HUES6 (cell line): ENCODE results near the gene ATXN10.

Experiments
- H3K27ac ChIP-seq: 2 replicates; pipeline ENCODE4 v1.7.0; 2013; ENCODE audit warnings: low read depth, mild to moderate bottlenecking, low read length, inconsistent platforms
- H3K27me3 ChIP-seq: 2 replicates; pipeline ENCODE4 v1.6.1; 2013; ENCODE audit warnings: low read length; ENCODE audit not compliant: control insufficient read depth, insufficient read depth
- H3K36me3 ChIP-seq: 2 replicates; pipeline ENCODE4 v1.6.1; 2013; ENCODE audit warnings: low read length; ENCODE audit not compliant: control insufficient read depth, insufficient read depth
- H3K4me1 ChIP-seq: 2 replicates; pipeline ENCODE4 v1.6.1; 2013; ENCODE audit warnings: low read length; ENCODE audit not compliant: control insufficient read depth, insufficient read depth
- H3K4me3 ChIP-seq: 2 replicates; pipeline ENCODE4 v1.5.1; 2013; ENCODE audit warnings: low read depth, low read length
- H3K9ac ChIP-seq: one replicate; pipeline ENCODE4 v1.6.1; 2013; ENCODE audit warnings: mild to moderate bottlenecking, low read length
- H3K9me3 ChIP-seq: 2 replicates; pipeline ENCODE4 v1.6.1; 2013; ENCODE audit warnings: low read depth, low read length; ENCODE audit not compliant: control insufficient read depth, insufficient read depth

Gene ATXN10

GRCh38 chr22:45742866-45743450 is 71.3 kb downstream of the ATXN10 start:
- peaks cover 67% of the 10 kb centered on the region for H3K36me3 ChIP-seq
- no peak overlapping the region for H3K27ac ChIP-seq
- H3K9ac ChIP-seq, result no peak overlapping the region
- no peaks in the 10 kb centered on the region for H3K9me3 ChIP-seq
- H3K27me3 ChIP-seq, result no peaks in the 10 kb centered on the region
- H3K4me1 ChIP-seq, result no peaks in the 10 kb centered on the region
- H3K4me3 ChIP-seq, result no peak overlapping the region

- Histone ChIP-seq H3K9me3 (no peaks in the 10 kb centered on the region), H3K36me3 (peaks cover 60% of the 10 kb centered on the region), H3K4me1 (no peaks in the 10 kb centered on the region), H3K4me3 (no peak overlapping the region), H3K27ac (no peak overlapping the region), H3K9ac (no peak overlapping the region), H3K27me3 (no peaks in the 10 kb centered on the region)
Observed at GRCh38 chr22:45743687-45744086, 72.1 kb downstream of the ATXN10 start.

DNA sequence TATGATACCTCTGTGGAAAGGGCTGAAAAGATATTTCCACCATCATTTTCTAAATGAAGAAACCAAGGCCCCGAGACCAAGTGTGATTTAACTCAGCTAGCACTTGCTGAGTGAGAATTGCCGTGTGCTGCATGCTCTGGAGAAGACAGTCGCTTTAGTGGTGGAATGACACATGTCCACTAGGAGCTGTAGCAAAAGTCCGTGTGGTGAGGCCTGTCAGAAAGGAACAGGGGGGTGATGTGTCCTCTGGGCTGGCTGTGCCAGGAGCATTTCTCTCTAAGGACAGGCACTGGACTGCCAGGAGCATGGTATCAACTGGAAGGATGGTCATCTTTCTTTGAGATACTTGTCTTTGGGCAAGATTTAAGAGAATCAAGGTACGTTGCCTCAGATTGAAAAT is 72.8 kb downstream of the ATXN10 start:
- Histone ChIP-seq H3K9ac (no peak overlapping the region), H3K4me3 (no peak overlapping the region), H3K27me3 (no peaks in the 10 kb centered on the region), H3K27ac (no peak overlapping the region), H3K36me3 (peaks cover 58% of the 10 kb centered on the region), H3K4me1 (no peaks in the 10 kb centered on the region), H3K9me3 (no peaks in the 10 kb centered on the region)

DNA sequence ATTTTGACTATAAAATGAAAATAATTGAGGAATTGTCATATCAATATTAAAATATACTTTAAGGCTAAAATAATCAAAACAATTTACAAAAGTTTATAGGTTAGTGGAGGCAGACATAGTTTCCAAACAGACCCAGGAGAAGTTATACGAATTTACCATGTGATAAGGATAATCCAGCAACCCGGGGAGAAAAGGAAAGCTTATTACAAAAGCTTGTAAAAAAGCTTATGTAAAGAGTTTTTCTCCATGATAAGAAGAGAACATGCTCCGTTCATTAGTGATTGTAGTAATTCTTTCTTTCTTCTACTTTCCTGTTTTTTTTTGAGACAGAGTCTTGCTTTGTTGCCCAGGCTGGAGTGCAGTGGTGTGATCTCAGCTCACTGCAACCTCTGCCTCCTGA is 79.0 kb downstream of the ATXN10 start:
- no peaks in the 10 kb centered on the region for H3K4me1 ChIP-seq
- H3K27me3 ChIP-seq, result no peaks in the 10 kb centered on the region
- H3K9ac ChIP-seq, result no peak overlapping the region
- no peaks in the 10 kb centered on the region for H3K9me3 ChIP-seq
- peaks cover 14% of the 10 kb centered on the region for H3K36me3 ChIP-seq
- H3K4me3 ChIP-seq, result no peak overlapping the region
- H3K27ac ChIP-seq, result no peak overlapping the region

DNA sequence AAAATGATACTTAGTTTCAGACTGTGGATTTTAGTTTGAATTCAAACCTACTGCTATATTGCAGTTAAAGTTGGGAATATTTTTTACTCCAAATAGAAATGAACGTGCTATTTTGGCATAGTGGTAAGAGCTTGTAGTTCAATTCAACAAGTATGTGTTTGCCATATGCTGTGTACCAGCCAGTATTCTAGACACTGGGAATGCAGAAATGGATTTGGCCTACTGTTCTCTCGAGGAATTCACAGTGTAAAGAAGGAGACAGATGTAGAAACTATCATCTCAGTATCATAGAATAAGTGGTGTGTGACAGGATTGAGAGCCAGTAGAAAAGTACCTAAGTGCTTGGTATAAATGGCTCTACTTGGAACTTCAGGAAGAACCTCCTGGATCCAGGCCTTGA is 80.4 kb downstream of the ATXN10 start:
- H3K36me3 ChIP-seq, result peaks cover 14% of the 10 kb centered on the region
- H3K4me3 ChIP-seq, result no peak overlapping the region
- no peaks in the 10 kb centered on the region for H3K27me3 ChIP-seq
- H3K4me1 ChIP-seq, result peaks cover 5% of the 10 kb centered on the region
- H3K9ac ChIP-seq, result no peak overlapping the region
- no peak overlapping the region for H3K27ac ChIP-seq
- no peaks in the 10 kb centered on the region for H3K9me3 ChIP-seq

DNA sequence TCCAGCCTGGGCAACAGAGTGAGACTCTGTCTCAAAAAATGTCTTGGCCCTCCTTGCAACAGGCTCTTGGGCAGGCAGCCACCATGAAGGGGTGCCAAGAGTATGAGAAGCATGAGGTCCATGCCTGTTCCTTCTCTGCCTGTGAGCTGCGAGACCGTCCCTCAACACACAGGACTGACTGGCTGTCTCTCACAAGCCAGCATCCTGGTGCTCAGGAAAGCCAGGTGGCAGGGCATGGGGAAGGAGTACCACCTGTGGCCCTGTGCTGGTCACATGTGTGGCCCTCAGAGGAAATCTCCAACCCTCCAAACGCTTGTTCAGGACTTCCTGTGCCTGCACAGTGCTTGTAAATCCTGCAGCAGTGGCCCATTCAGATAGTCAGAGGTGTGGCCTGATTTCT is 83.2 kb downstream of the ATXN10 start:
- Histone ChIP-seq H3K4me1 (peaks cover 12% of the 10 kb centered on the region), H3K27ac (no peak overlapping the region), H3K36me3 (peaks cover 4% of the 10 kb centered on the region; the same call in 1 of the 2 replicates), H3K9me3 (no peaks in the 10 kb centered on the region), H3K9ac (no peak overlapping the region), H3K4me3 (no peak overlapping the region), H3K27me3 (no peaks in the 10 kb centered on the region)

- no peak overlapping the region for H3K9ac ChIP-seq
Observed at GRCh38 chr22:45756558-45756957, 84.9 kb downstream of the ATXN10 start.

GRCh38 chr22:45757068-45757467 is 85.4 kb downstream of the ATXN10 start:
- H3K4me3 ChIP-seq, result peak overlapping the region; percentile 10
- H3K36me3 ChIP-seq, result 0 out of 2 replicates have a peak, but pooled peaks cover 5% of the 10 kb centered on the region
- H3K9ac ChIP-seq, result no peak overlapping the region
- peaks cover 13% of the 10 kb centered on the region for H3K4me1 ChIP-seq
- peaks cover 10% of the 10 kb centered on the region for H3K9me3 ChIP-seq
- no peaks in the 10 kb centered on the region for H3K27me3 ChIP-seq
- H3K27ac ChIP-seq, result no peak overlapping the region

More at GRCh38 chr22:45756558-45756957, 84.9 kb downstream of the ATXN10 start:
- Histone ChIP-seq H3K27me3 (no peaks in the 10 kb centered on the region), H3K9me3 (peaks cover 10% of the 10 kb centered on the region), H3K4me3 (peak overlapping the region; percentile 5; the same call in 1 of the 2 replicates), H3K27ac (no peak overlapping the region), H3K4me1 (peaks cover 12% of the 10 kb centered on the region), H3K36me3 (0 out of 2 replicates have a peak, but pooled peaks cover 5% of the 10 kb centered on the region)

DNA sequence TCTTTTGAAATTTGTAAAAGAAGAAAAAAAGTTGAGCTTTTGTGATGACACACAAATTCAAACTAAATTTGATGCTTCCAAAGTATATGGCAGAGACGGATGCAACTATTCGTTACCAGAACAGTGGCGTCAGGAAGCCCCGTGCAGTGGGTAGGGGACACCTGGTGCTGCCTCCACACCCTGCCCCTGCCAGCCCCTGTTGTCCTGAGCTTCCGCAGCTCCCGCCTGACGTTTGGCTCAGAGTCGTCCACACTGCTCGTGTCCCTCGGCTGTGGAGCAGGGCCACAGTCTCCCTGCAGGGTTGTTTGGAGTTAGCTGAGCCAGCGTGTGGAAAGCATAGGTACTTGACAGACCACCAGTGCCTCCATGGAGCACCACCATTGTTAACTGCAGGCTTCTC is 86.3 kb downstream of the ATXN10 start:
- H3K27ac ChIP-seq, result no peak overlapping the region
- no peaks in the 10 kb centered on the region for H3K27me3 ChIP-seq
- H3K4me1 ChIP-seq, result peaks cover 21% of the 10 kb centered on the region
- H3K36me3 ChIP-seq, result 0 out of 2 replicates have a peak, but pooled peaks cover 5% of the 10 kb centered on the region
- H3K9ac ChIP-seq, result no peak overlapping the region
- H3K9me3 ChIP-seq, result peaks cover 10% of the 10 kb centered on the region
- no peak overlapping the region for H3K4me3 ChIP-seq

DNA sequence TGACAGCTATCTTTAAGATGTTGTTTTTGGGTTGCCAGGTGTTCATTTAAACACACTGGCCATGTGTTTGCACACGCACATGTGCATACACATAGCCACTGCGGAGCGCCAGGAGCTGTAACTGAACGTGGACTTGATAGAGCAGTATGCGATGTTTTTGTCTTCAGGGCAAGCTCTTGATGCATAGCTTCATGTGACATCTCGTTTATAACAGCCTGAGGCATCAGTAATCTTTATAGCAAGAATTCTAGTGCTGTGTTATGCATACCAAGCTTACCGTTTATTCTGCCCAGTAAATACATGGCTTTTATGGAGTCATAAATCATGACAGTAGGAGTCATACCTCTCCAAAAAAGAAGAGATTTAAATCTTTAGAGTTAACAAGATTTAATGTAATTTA is 87.0 kb downstream of the ATXN10 start:
- no peaks in the 10 kb centered on the region for H3K27me3 ChIP-seq
- H3K4me1 ChIP-seq, result peaks cover 28% of the 10 kb centered on the region
- no peak overlapping the region for H3K4me3 ChIP-seq
- H3K36me3 ChIP-seq, result 0 out of 2 replicates have a peak, but pooled peaks cover 5% of the 10 kb centered on the region
- H3K9me3 ChIP-seq, result peaks cover 10% of the 10 kb centered on the region
- H3K9ac ChIP-seq, result no peak overlapping the region
- no peak overlapping the region for H3K27ac ChIP-seq

DNA sequence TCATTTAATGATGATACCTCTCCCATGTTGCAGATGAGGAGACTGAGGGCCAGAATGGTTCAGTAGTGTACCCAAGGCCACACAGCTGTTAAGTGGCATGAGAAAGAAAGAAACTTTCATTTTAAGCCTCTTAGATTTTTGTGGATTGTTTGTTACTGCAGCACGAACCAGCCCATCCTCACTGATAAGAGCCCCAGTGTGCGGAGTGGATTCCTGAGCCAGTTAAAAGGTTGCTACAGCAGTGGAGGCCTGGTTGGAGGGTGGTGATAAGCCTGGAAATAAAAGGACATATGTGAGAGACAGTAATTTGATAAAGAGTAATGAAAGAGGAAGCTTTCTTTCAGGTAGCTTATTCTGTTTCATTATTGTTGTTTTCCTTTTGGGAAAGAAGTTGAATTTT is 89.0 kb downstream of the ATXN10 start:
- no peak overlapping the region for H3K9ac ChIP-seq
- H3K36me3 ChIP-seq, result 0 out of 2 replicates have a peak, but pooled peaks cover 5% of the 10 kb centered on the region
- peaks cover 10% of the 10 kb centered on the region for H3K9me3 ChIP-seq
- no peak overlapping the region for H3K4me3 ChIP-seq
- H3K4me1 ChIP-seq, result peaks cover 38% of the 10 kb centered on the region
- no peak overlapping the region for H3K27ac ChIP-seq
- no peaks in the 10 kb centered on the region for H3K27me3 ChIP-seq
